OCI-LY7 (cell line): ENCODE measurements around the gene TMEM191C. TPM values are rescaled to one million over a fixed set of nuclear protein-coding genes. Genes with fewer than 3 reads are reported as not detected.

Source experiments
- BruUV-seq: library from RNA; stranded (reverse); fragments of 400-500 nt; replicated peaks from 2 replicates; lab custom pipeline; 2021; lab: Mats Ljungman, UMichigan
- CTCF ChIA-PET: fragments of 300-600 bp; sonication (Branson Sonifier 250); formaldehyde crosslinking; loops from one replicate; lab custom pipeline; 2022; ENCODE audit warnings: antibody characterized with exemption; ENCODE audit not compliant: unreplicated experiment; lab: Charles Lee
- POLR2A ChIA-PET: fragments of 300-600 bp; sonication (Branson Sonifier 250); formaldehyde crosslinking; loops from one replicate; lab custom pipeline; 2022; ENCODE audit warnings: antibody characterized with exemption; lab: Charles Lee
- DNase-seq: peaks from one replicate; pipeline ENCODE4 v3.0.0-alpha.2; 2015; ENCODE audit warnings: low spot score
- H2AFZ ChIP-seq: fragments of 200-600 bp; sonication (generic), shearing (Covaris generic); 2 replicates; pipeline ENCODE4 v1.6.1; 2014; ENCODE audit warnings: mild to moderate bottlenecking, antibody characterized with exemption, low read length, moderate library complexity
- H3K27ac ChIP-seq: fragments of 200-600 bp; sonication (generic); 2 replicates; pipeline ENCODE4 v1.5.1; 2014; ENCODE audit warnings: mixed run types, low read depth, mild to moderate bottlenecking, moderate library complexity, low read length, inconsistent platforms; ENCODE audit not compliant: poor library complexity, severe bottlenecking
- H3K36me3 ChIP-seq: fragments of 200-600 bp; sonication (generic); 2 replicates; pipeline ENCODE4 v1.6.1; 2014; ENCODE audit warnings: mild to moderate bottlenecking, antibody characterized with exemption, low read length, moderate library complexity, mixed read lengths; ENCODE audit not compliant: insufficient read depth
- H3K4me1 ChIP-seq: fragments of 200-600 bp; sonication (generic); 2 replicates; pipeline ENCODE4 v1.5.1; 2014; ENCODE audit warnings: mild to moderate bottlenecking, low read length; ENCODE audit not compliant: insufficient read depth, poor library complexity, severe bottlenecking
- H3K4me2 ChIP-seq: fragments of 200-600 bp; sonication (generic); 2 replicates; pipeline ENCODE4 v1.6.1; 2014; ENCODE audit warnings: mild to moderate bottlenecking, low read length
- H3K4me3 ChIP-seq: fragments of 200-600 bp; sonication (generic); 2 replicates; pipeline ENCODE4 v1.5.1; 2014; ENCODE audit warnings: mild to moderate bottlenecking, low read depth, low read length; ENCODE audit not compliant: poor library complexity, severe bottlenecking
- H3K79me2 ChIP-seq: fragments of 200-600 bp; sonication (generic); 2 replicates; pipeline ENCODE4 v1.6.1; 2016; ENCODE audit warnings: low read depth, mild to moderate bottlenecking, low read length, moderate library complexity, mixed read lengths; ENCODE audit not compliant: insufficient read depth
- H3K9me2 ChIP-seq: fragments of 200-600 bp; sonication (generic); 2 replicates; pipeline ENCODE4 v1.6.1; 2016; ENCODE audit warnings: mild to moderate bottlenecking, low read length, mixed read lengths; ENCODE audit not compliant: insufficient read depth
- H3K9me3 ChIP-seq: fragments of 200-600 bp; sonication (generic); 2 replicates; pipeline ENCODE4 v1.6.1; 2014; ENCODE audit warnings: mild to moderate bottlenecking, mixed run types, low read length, mixed read lengths
- H4K20me1 ChIP-seq: fragments of 200-600 bp; sonication (generic); 2 replicates; pipeline ENCODE4 v1.6.1; 2014; ENCODE audit warnings: mild to moderate bottlenecking, antibody characterized with exemption, low read length, moderate library complexity, mixed read lengths; ENCODE audit not compliant: insufficient read depth
- CTCF ChIP-seq: fragments of 200-600 bp; sonication (generic); conservative IDR thresholded peaks from 2 replicates; pipeline ENCODE4 v1.5.1; 2014; ENCODE audit warnings: mild to moderate bottlenecking, antibody characterized with exemption, low read length, moderate library complexity, mixed read lengths
- EZH2phosphoT487 ChIP-seq: fragments of 200-600 bp; sonication (generic); IDR thresholded peaks from 2 replicates; pipeline ENCODE4 v1.6.1; 2018; ENCODE audit warnings: low read depth, borderline replicate concordance, mild to moderate bottlenecking, mixed run types, antibody characterized with exemption, low read length, moderate library complexity, mixed read lengths
- intact Hi-C: fragments of 100-400 bp; cut with micrococcal nuclease; formaldehyde crosslinking; loops from one replicate; pipeline ENCODE4 v1.10.0; 2022; ENCODE audit not compliant: unreplicated experiment
- total RNA-seq, 2 experiments: library from RNA; depleted of rRNA in 1 of 2; stranded (reverse); fragments of >200 nt in 1 of 2; shearing (Covaris generic) in 1 of 2; gene quantifications; 2 replicates each; pipeline ENCODE4 v1.2.3, GENCODE V29; 2014 to 2022

The TMEM191C gene
- total RNA-seq, 2 experiments from 2014 or later = 1.2 to 2.2 TPM

- intact Hi-C loops = no loop called here
- no peak for TF ChIP-seq CTCF
- no peak for TF ChIP-seq EZH2phosphoT487
- CTCF ChIA-PET = no interaction called here
- H3K4me3 ChIP-seq = no peak overlapping the region
- H2AFZ ChIP-seq = no peak overlapping the region
- no peaks in the 10 kb centered on the region for H4K20me1 ChIP-seq
- no peaks in the 10 kb centered on the region for H3K79me2 ChIP-seq
- no peak for DNase-seq
- H3K27ac ChIP-seq = no peak overlapping the region
- peaks cover 13% of the 10 kb centered on the region for H3K36me3 ChIP-seq
- no peak overlapping the region for H3K4me2 ChIP-seq
- H3K9me2 ChIP-seq = no peaks in the 10 kb centered on the region
- H3K4me1 ChIP-seq = no peaks in the 10 kb centered on the region
- BruUV-seq = no TSS peak
- H3K9me3 ChIP-seq = no peaks in the 10 kb centered on the region
- POLR2A ChIA-PET = no interaction called here
These were observed 23.3 kb upstream of the TMEM191C start for GRCh38 chr22:21443735-21444421.

DNA sequence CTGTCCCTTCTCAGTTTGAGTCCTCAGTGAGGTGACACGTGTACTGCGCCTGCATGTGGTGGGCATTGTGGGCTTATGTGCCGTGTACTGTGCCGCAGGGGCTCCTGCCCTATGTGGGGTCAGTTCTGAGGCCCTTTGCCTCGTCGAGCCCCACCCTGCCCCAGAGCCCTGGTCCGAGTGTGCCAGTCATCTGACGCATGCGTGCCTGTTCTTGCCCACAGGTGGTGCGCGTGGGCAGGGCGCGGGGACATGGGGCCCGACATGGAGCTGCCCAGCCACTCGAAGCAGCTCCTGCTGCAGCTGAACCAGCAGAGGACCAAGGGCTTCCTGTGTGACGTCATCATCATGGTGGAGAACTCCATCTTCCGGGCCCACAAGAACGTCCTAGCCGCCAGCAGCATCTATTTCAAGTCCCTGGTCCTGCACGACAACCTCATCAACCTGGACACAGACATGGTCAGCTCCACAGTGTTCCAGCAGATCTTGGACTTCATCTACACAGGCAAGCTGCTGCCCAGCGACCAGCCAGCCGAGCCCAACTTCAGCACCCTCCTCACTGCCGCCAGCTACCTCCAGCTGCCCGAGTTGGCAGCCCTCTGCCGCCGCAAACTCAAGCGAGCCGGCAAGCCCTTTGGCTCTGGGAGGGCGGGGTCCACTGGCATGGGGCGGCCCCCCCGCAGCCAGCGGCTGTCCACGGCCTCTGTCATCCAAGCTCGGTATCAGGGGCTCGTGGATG lies 22.3 kb upstream of the TMEM191C start:
- peaks cover 13% of the 10 kb centered on the region for H3K36me3 ChIP-seq
- DNase-seq = no peak
- no TSS peak for BruUV-seq
- no peaks in the 10 kb centered on the region for H4K20me1 ChIP-seq
- H3K4me1 ChIP-seq = no peaks in the 10 kb centered on the region
- TF ChIP-seq EZH2phosphoT487 (no peak), CTCF (no peak)
- H3K27ac ChIP-seq = no peak overlapping the region
- H3K4me2 ChIP-seq = no peak overlapping the region
- ChIA-PET CTCF (no interaction called here), POLR2A (no interaction called here)
- H3K9me2 ChIP-seq = no peaks in the 10 kb centered on the region
- no peaks in the 10 kb centered on the region for H3K79me2 ChIP-seq
- no peaks in the 10 kb centered on the region for H3K9me3 ChIP-seq
- intact Hi-C loops = no loop called here
- no peak overlapping the region for H2AFZ ChIP-seq
- H3K4me3 ChIP-seq = no peak overlapping the region
